Activated naive CD4-positive, alpha-beta T cell treated with anti-CD3 and anti-CD28 coated beads, Interleukin-2, amount 10 ng/mL, durations not matched to agents 5 hours and 36 hours (primary cell): ENCODE data around the gene BEST1. TPM values are rescaled to one million over a fixed set of nuclear protein-coding genes. Genes with fewer than 3 reads are reported as not detected.

Source experiments
- total RNA-seq, 2 experiments: library from RNA; stranded (reverse); gene quantifications; one replicate each; pipeline ENCODE4 v1.2.3, GENCODE V29; 2021

The BEST1 gene
- total RNA-seq = under 1 TPM; 0.10 to 0.17 TPM

DNA sequence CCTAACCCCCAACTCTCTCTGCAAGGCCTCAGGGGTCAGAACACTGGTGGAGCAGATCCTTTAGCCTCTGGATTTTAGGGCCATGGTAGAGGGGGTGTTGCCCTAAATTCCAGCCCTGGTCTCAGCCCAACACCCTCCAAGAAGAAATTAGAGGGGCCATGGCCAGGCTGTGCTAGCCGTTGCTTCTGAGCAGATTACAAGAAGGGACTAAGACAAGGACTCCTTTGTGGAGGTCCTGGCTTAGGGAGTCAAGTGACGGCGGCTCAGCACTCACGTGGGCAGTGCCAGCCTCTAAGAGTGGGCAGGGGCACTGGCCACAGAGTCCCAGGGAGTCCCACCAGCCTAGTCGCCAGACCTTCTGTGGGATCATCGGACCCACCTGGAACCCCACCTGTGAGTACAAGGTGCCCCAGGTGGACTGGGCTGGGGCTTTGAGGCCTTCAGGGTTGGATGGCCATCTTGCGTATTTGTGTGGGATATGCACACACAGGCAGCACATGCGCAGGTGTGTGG lies at the start of gene BEST1:
Gene BEST1 (plus strand): TSS at position 317 of the 513 bp plus-strand sequence. CDS start 1,456 bp downstream, outside the sequence.

DNA sequence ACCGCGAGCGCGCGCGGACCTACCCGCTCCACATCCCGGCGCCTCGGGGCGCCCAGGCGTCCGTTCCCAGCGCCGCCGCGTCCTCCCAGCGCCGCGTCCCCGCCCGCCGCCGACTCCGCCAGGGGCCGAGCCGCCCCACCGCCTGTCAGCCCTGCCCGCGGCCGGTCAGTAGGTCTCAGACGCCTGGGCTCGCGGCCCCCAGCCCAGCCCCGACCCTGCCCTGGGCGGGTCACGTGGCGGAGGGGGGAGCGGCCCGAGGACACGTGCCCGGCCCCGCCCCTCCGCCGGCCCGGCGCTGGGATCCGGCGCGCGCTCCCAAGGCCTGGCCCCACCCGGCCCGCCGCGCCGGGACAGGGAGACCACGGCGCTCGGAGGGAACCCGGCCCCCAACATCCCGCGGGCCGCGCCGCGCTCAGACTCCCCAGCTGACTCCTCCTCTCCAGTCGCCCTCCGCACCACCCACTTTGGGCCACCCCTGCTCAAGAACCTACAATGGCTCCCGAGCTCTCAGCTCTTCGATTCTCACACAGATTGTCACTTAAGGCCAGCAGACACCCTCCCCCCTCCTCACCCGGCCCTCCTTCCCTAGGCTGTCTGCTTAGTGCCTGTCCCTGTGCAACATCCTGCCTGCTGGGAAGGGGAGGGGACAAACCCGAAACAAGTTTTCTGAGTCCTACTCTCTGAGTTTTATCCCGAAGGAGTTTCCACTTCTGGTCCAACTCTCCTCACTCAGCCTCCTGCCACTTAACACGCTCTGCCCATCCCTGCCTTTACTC lies 32.6 kb upstream of the BEST1 start, which contains the start of gene RAB3IL1:
Gene RAB3IL1 (minus strand): TSS at position 233 of the 776 bp plus-strand sequence. CDS start 199 bp downstream, at position 34.

DNA sequence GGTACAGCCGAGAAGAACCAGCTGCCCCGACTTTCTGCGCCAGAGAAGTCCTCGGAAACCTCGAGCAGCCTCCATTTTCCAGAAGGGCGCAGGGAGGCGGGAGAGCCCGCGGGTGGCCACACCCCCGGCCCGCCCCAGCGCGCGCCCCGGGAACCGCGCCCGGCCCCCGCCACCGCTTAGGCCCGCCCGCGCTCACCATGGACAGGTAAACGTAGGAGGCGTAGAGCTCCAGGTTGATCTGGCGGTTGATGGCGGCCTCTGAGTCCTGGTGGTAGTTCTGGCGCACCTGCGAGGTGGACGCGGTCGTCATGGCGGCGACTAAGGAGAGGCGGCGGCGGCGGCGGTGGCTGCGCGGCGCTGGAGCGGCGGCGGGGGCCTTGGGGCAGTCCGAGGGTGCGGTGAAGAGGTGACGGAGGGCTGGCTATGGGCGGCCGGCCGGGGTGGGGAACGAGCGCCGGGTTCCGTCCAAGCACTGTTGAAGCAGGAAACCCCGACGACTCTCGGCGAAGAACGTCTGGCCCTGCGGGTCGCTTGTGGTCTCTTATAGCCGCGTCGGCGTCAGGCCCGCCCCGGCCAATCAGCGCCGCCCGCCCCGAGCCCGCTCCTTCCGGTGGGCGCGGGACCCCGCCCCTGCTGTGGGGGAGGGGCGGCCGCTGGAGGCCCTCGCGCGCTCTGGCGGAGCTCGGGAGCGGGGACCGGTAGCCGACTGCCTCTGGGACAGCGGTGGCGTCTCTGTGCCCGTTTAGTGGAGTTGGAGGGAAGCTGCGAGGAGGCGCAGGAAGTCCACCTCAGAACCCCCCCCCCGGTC lies 17.2 kb downstream of the BEST1 start, which contains the start of gene FTH1:
Gene FTH1 (minus strand): TSS at position 519 of the 808 bp plus-strand sequence. CDS start 209 bp downstream, at position 310.

Other genes starting within 250 kb of the BEST1 start
- gene MYRF, start 197.7 kb upstream of the BEST1 start, total RNA-seq = 1 to 10 TPM; 1.4 to 1.9 TPM
- 100 to 1,000 TPM; 164 to 166 TPM for gene TMEM258, start 157.8 kb upstream of the BEST1 start, total RNA-seq
- 10 to 100 TPM; 74.9 to 77.2 TPM for gene FEN1, start 157.4 kb upstream of the BEST1 start, total RNA-seq
- 10 to 100 TPM; 73.7 to 73.8 TPM for gene FADS1, start 133.3 kb upstream of the BEST1 start, total RNA-seq
- 100 to 1,000 TPM; 250 to 266 TPM for gene FADS2, start 122.1 kb upstream of the BEST1 start, total RNA-seq
- gene FADS3, start 58.8 kb upstream of the BEST1 start, total RNA-seq = 1 to 10 TPM; 4.6 to 5.4 TPM
- gene RAB3IL1, start 32.8 kb upstream of the BEST1 start, total RNA-seq = not detected
- 100 to 1,000 TPM; 887 to 889 TPM for gene FTH1, start 17.3 kb downstream of the BEST1 start, total RNA-seq
- 100 to 1,000 TPM; 136 to 137 TPM for gene INCENP, start 173.7 kb downstream of the BEST1 start, total RNA-seq
- gene SCGB1D1, start 239.9 kb downstream of the BEST1 start, total RNA-seq = not detected